GM18517 (cell line): ENCODE measurements around the gene RNF166.
A peak's percentile ranks its signal among the peaks of the same experiment; 100 is the strongest.

Source experiments
- ATAC-seq: cut with Tn5 transposase; IDR thresholded peaks from one replicate; pipeline ENCODE4 v1.9.1; 2021; ENCODE audit warnings: mild to moderate bottlenecking, moderate library complexity; ENCODE audit not compliant: unreplicated experiment

Gene RNF166

GRCh38 chr16:88711750-88712340 is 5.6 kb upstream of the RNF166 start:
- ATAC-seq, result no peak

GRCh38 chr16:88710556-88710955 is 4.3 kb upstream of the RNF166 start:
- no peak for ATAC-seq

GRCh38 chr16:88706965-88707826 is 988 bp upstream of the RNF166 start:
- ATAC-seq, result no peak

- peak; percentile 28 for ATAC-seq
These were observed 393 bp downstream of the RNF166 start for GRCh38 chr16:88705801-88706228.

GRCh38 chr16:88705076-88705684 is 1.0 kb downstream of the RNF166 start:
- no peak for ATAC-seq

- ATAC-seq, result no peak
These were observed 2.5 kb downstream of the RNF166 start for GRCh38 chr16:88703486-88704309.

GRCh38 chr16:88702371-88703210 is 3.6 kb downstream of the RNF166 start:
- no peak for ATAC-seq

GRCh38 chr16:88701581-88702370 is 4.4 kb downstream of the RNF166 start:
- ATAC-seq, result no peak

- peak; percentile 46 for ATAC-seq
These were observed 5.3 kb downstream of the RNF166 start for GRCh38 chr16:88700636-88701482.

GRCh38 chr16:88700322-88700635 is 5.9 kb downstream of the RNF166 start:
- ATAC-seq, result no peak

GRCh38 chr16:88699180-88699579 is 7.0 kb downstream of the RNF166 start:
- no peak for ATAC-seq

- ATAC-seq, result no peak
These were observed 7.6 kb downstream of the RNF166 start for GRCh38 chr16:88698646-88699045.

- no peak for ATAC-seq
These were observed 8.2 kb downstream of the RNF166 start for GRCh38 chr16:88697831-88698615.

GRCh38 chr16:88697116-88697830 is 8.9 kb downstream of the RNF166 start:
- no peak for ATAC-seq

GRCh38 chr16:88696441-88696840 is 9.8 kb downstream of the RNF166 start:
- no peak for ATAC-seq

GRCh38 chr16:88695753-88696152 is 10.5 kb downstream of the RNF166 start:
- ATAC-seq, result no peak

- ATAC-seq, result no peak
These were observed 11.0 kb downstream of the RNF166 start for GRCh38 chr16:88695218-88695617.
